HepG2 (cell line): ENCODE results near the gene REEP2. TPM values are rescaled to one million over a fixed set of nuclear protein-coding genes. Genes with fewer than 3 reads are reported as not detected.

Experiments
- ARNT ChIP-seq: fragments of 450-650 bp; IDR thresholded peaks from 2 replicates; pipeline ENCODE4 v1.6.1; 2017
- ARNT2 ChIP-seq: sonication (generic); formaldehyde crosslinking; IDR thresholded peaks from 2 replicates; pipeline ENCODE4 v1.8.0; 2022; ENCODE audit warnings: mild to moderate bottlenecking, low read depth, missing genetic modification reagents, moderate library complexity
- CC2D1A ChIP-seq: sonication (generic); formaldehyde crosslinking; IDR thresholded peaks from 2 replicates; pipeline ENCODE4 v1.8.1; 2023; ENCODE audit warnings: mild to moderate bottlenecking, missing genetic modification reagents
- CENPX ChIP-seq: sonication (generic); formaldehyde crosslinking; IDR thresholded peaks from 2 replicates; pipeline ENCODE4 v1.9.0; 2021; ENCODE audit warnings: mild to moderate bottlenecking, missing genetic modification reagents, moderate library complexity
- E2F2 ChIP-seq: sonication (generic); formaldehyde crosslinking; IDR thresholded peaks from 2 replicates; pipeline ENCODE4 v1.4.0; 2020; ENCODE audit warnings: missing genetic modification reagents, borderline replicate concordance
- NPAS2 ChIP-seq: sonication (generic); formaldehyde crosslinking; IDR thresholded peaks from 2 replicates; pipeline ENCODE4 v1.8.0; 2022; ENCODE audit warnings: mild to moderate bottlenecking, missing genetic modification reagents, borderline replicate concordance
- SATB2 ChIP-seq: sonication (generic); formaldehyde crosslinking; IDR thresholded peaks from 2 replicates; pipeline ENCODE4 v1.5.0; 2020; ENCODE audit warnings: missing genetic modification reagents
- THYN1 ChIP-seq: sonication (generic); formaldehyde crosslinking; IDR thresholded peaks from 2 replicates; pipeline ENCODE4 v1.8.1; 2023; ENCODE audit warnings: low read depth, mild to moderate bottlenecking, moderate library complexity, missing genetic modification reagents, borderline replicate concordance
- ZBTB26 ChIP-seq: IDR thresholded peaks from 2 replicates; pipeline ENCODE4 v1.6.1; 2016; ENCODE audit warnings: missing compliant biosample characterization, missing genetic modification reagents, borderline replicate concordance
- ZBTB8A ChIP-seq: sonication (generic); formaldehyde crosslinking; IDR thresholded peaks from 2 replicates; pipeline ENCODE4 v1.4.0; 2020; ENCODE audit warnings: mild to moderate bottlenecking, low read depth, missing genetic modification reagents, borderline replicate concordance
- ZNF317 ChIP-seq: sonication (generic); formaldehyde crosslinking; IDR thresholded peaks from 2 replicates; pipeline ENCODE4 v1.5.0; 2020; ENCODE audit warnings: mild to moderate bottlenecking, missing genetic modification reagents
- ZNF367 ChIP-seq: sonication (generic); formaldehyde crosslinking; IDR thresholded peaks from 2 replicates; pipeline ENCODE4 v1.4.0; 2020; ENCODE audit warnings: missing genetic modification reagents, borderline replicate concordance
- ZNF644 ChIP-seq: IDR thresholded peaks from 2 replicates; pipeline ENCODE4 v1.6.1; 2016; ENCODE audit warnings: low read depth
- ZNF670 ChIP-seq: sonication (generic); formaldehyde crosslinking; IDR thresholded peaks from 2 replicates; pipeline ENCODE4 v1.8.0; 2022; ENCODE audit warnings: mild to moderate bottlenecking, missing genetic modification reagents, borderline replicate concordance
- ZNF704 ChIP-seq: sonication (generic); formaldehyde crosslinking; IDR thresholded peaks from 2 replicates; pipeline ENCODE4 v1.8.1; 2023; ENCODE audit warnings: mild to moderate bottlenecking, inconsistent platforms, moderate library complexity, missing genetic modification reagents, borderline replicate concordance
- ZNF710 ChIP-seq: sonication (generic); formaldehyde crosslinking; IDR thresholded peaks from 2 replicates; pipeline ENCODE4 v1.5.0; 2020; ENCODE audit warnings: mild to moderate bottlenecking, missing genetic modification reagents, borderline replicate concordance
- ZNF770 ChIP-seq: sonication (generic); formaldehyde crosslinking; IDR thresholded peaks from 2 replicates; pipeline ENCODE4 v1.5.0; 2020; ENCODE audit warnings: mild to moderate bottlenecking, missing genetic modification reagents
- ZNF772 ChIP-seq: sonication (generic); formaldehyde crosslinking; IDR thresholded peaks from 2 replicates; pipeline ENCODE4 v1.5.0; 2020; ENCODE audit warnings: mild to moderate bottlenecking, missing genetic modification reagents
- ZNF883 ChIP-seq: sonication (generic); formaldehyde crosslinking; IDR thresholded peaks from 2 replicates; pipeline ENCODE4 v1.5.1; 2020; ENCODE audit warnings: mild to moderate bottlenecking, missing genetic modification reagents; ENCODE audit errors: not compliant biosample characterization
- ZSCAN25 ChIP-seq: sonication (generic); formaldehyde crosslinking; IDR thresholded peaks from 2 replicates; pipeline ENCODE4 v1.8.0; 2022; ENCODE audit warnings: mild to moderate bottlenecking, missing genetic modification reagents
- ZSCAN9 ChIP-seq: IDR thresholded peaks from 2 replicates; pipeline ENCODE4 v1.6.1; 2016; ENCODE audit warnings: borderline replicate concordance
- polyA plus RNA-seq, 8 experiments: library from polyadenylated mRNA; depleted of rRNA in 3 of 8; stranded (reverse) in 7 of 8; unstranded in 1 of 8; fragments of >200 nt; fragmentation: Illumina TruSeq in 4 of 8; extraction: Trizol in 4 of 8; gene quantifications; 2 replicates each; pipeline versions ENCODE4 v1.2.1 to v1.2.3, GENCODE V29; 2011 to 2016; ENCODE audit warnings: low read depth in 4 of 8, missing spikeins in 1 of 8, mixed read lengths in 1 of 8; ENCODE audit not compliant: insufficient read depth in 1 of 8
- total RNA-seq, 5 experiments: library from RNA; depleted of rRNA; stranded (reverse); fragments of >200 nt; fragmentation: Illumina TruSeq; extraction: Trizol; gene quantifications; 2 replicates each; pipeline ENCODE4 v1.2.3, GENCODE V29; 2016; ENCODE audit warnings: low read depth in 1 of 5

The REEP2 gene
- total and polyA plus RNA-seq, 2 of the 13 experiments (the other 11 are each of a cell fraction or from before 2014, with no cell fraction given): 5.3 to 7.8 TPM

- TF ChIP-seq THYN1 (CRISPR knock-in tag): no peak
- no peak for TF ChIP-seq ZNF670 (CRISPR knock-in tag)
- TF ChIP-seq ZNF772 (CRISPR knock-in tag): no peak
- TF ChIP-seq ZSCAN9 (CRISPR knock-in tag): no peak
- no peak for TF ChIP-seq NPAS2
- TF ChIP-seq ARNT: no peak
- TF ChIP-seq CENPX (CRISPR knock-in tag): no peak
- TF ChIP-seq ZNF883 (CRISPR knock-in tag): no peak
- TF ChIP-seq ZNF367 (CRISPR knock-in tag): no peak
- TF ChIP-seq ZBTB26 (CRISPR knock-in tag): no peak
- TF ChIP-seq ARNT2 (CRISPR knock-in tag): no peak
- no peak for TF ChIP-seq ZBTB8A (CRISPR knock-in tag)
- TF ChIP-seq ZSCAN25 (CRISPR knock-in tag): no peak
- TF ChIP-seq ZNF704: no peak; the same call in 1 of the 2 replicates
- no peak; the same call in 1 of the 2 replicates for TF ChIP-seq ZNF317 (CRISPR knock-in tag)
- peak; percentile 58; the same call in 1 of the 2 replicates for TF ChIP-seq ZNF710 (CRISPR knock-in tag)
- TF ChIP-seq E2F2: no peak
- no peak for TF ChIP-seq ZNF770 (CRISPR knock-in tag)
- TF ChIP-seq ZNF644 (CRISPR knock-in tag): 0 out of 2 replicates have a peak, but pooled peaks have one; percentile 38
- TF ChIP-seq CC2D1A (CRISPR knock-in tag): no peak
- TF ChIP-seq SATB2 (CRISPR knock-in tag): no peak
These were observed 27.5 kb downstream of the REEP2 start (continued) for GRCh38 chr5:138466125-138466899.
